K562 (cell line): ENCODE data around the gene EMILIN1. TPM values are rescaled to one million over a fixed set of nuclear protein-coding genes. Genes with fewer than 3 reads are reported as not detected.

Source experiments
- ARID4B ChIP-seq: sonication (generic); formaldehyde crosslinking; IDR thresholded peaks from 2 replicates; pipeline ENCODE4 v1.8.0; 2022; ENCODE audit warnings: mild to moderate bottlenecking, missing genetic modification reagents
- HDAC1 ChIP-seq, 2 experiments: fragments of 450-650 bp; IDR thresholded peaks; 2 replicates each; pipeline ENCODE4 v1.6.1; 2016 to 2017; ENCODE audit warnings: inconsistent platforms in 1 of 2, mild to moderate bottlenecking in 1 of 2, moderate library complexity in 1 of 2
- ID3 ChIP-seq, 2 experiments: fragments of 250-450 bp in 1 of 2; fragments of 450-650 bp in 1 of 2; sonication (Bioruptor Pico) in 1 of 2; IDR thresholded peaks; 2 replicates each; pipeline versions ENCODE4 v1.6.1 to v1.8.0; 2016 to 2021; ENCODE audit warnings: mild to moderate bottlenecking in 2 of 2, moderate library complexity in 2 of 2, missing compliant biosample characterization in 1 of 2, missing genetic modification characterization in 1 of 2
- JUN ChIP-seq, 2 experiments: sonication (generic) in 1 of 2; formaldehyde crosslinking in 1 of 2; IDR thresholded peaks; 2 replicates each; pipeline versions ENCODE4 v1.6.1 to v1.8.0; 2012 to 2022; ENCODE audit warnings: borderline replicate concordance in 2 of 2, mild to moderate bottlenecking in 2 of 2, improper control_type of control experiment in 1 of 2, low read depth in 1 of 2, low read length in 1 of 2, missing genetic modification reagents in 1 of 2
- SAP30 ChIP-seq: fragments of 200-600 bp; sonication (generic); IDR thresholded peaks from 2 replicates; pipeline ENCODE4 v1.6.1; 2012; ENCODE audit warnings: borderline replicate concordance, low read depth, mild to moderate bottlenecking, moderate library complexity, low read length, control low read depth, inconsistent platforms; ENCODE audit not compliant: insufficient read depth, poor library complexity, severe bottlenecking
- TEAD1 ChIP-seq, 2 experiments: fragments of 450-650 bp in 1 of 2; sonication (generic) in 1 of 2; formaldehyde crosslinking; IDR thresholded peaks; 2 replicates each; pipeline versions ENCODE4 v1.4.0 to v1.8.0; 2020 to 2022; ENCODE audit warnings: mild to moderate bottlenecking in 2 of 2, missing genetic modification reagents in 1 of 2
- TEAD4 ChIP-seq, 2 experiments: sonication (generic) in 1 of 2; formaldehyde crosslinking in 1 of 2; IDR thresholded peaks; 2 replicates each; pipeline versions ENCODE4 v1.6.1 to v1.8.0; 2012 to 2022; ENCODE audit warnings: borderline replicate concordance in 1 of 2, inconsistent platforms in 1 of 2, low read length in 1 of 2, mild to moderate bottlenecking in 1 of 2, missing genetic modification reagents in 1 of 2
- ZKSCAN1 ChIP-seq: fragments of 150-350 bp; IDR thresholded peaks from 2 replicates; pipeline ENCODE4 v1.6.1; 2016; ENCODE audit warnings: low read depth, low read length
- ZNF324 ChIP-seq: fragments of 250-450 bp; sonication (Bioruptor Pico); IDR thresholded peaks from 2 replicates; pipeline ENCODE4 v1.4.0; 2020; ENCODE audit warnings: mild to moderate bottlenecking
- ZNF384 ChIP-seq: IDR thresholded peaks from 2 replicates; pipeline ENCODE4 v1.6.1; 2012; ENCODE audit warnings: low read depth, low read length, improper control_type of control experiment
- polyA plus RNA-seq, 8 experiments: library from polyadenylated mRNA; depleted of rRNA in 4 of 8; stranded (reverse) in 5 of 8; unstranded in 3 of 8; fragments of >200 nt; fragmentation: Nextera tagmentation in 2 of 8; fragmentation: Illumina TruSeq in 1 of 8; extraction: Ambion mirVana in 2 of 8; extraction: Trizol in 1 of 8; gene quantifications; 2 replicates each; pipeline versions ENCODE4 v1.2.1 to v1.2.3, GENCODE V29; 2011 to 2014; ENCODE audit warnings: inconsistent platforms in 1 of 8, missing spikeins in 1 of 8
- total RNA-seq, 7 experiments: library from RNA; depleted of rRNA in 6 of 7; stranded (reverse); fragments of >200 nt in 6 of 7; fragmentation: Illumina TruSeq in 2 of 7; extraction: Trizol in 2 of 7; gene quantifications; 2 replicates each; pipeline versions ENCODE4 v1.2.1 to v1.2.3, GENCODE V29; 2011 to 2021; ENCODE audit warnings: low replicate concordance in 1 of 7
- TF ChIP-seq, protein P1 (sequence below), 2 experiments: fragments of 200-800 bp in 1 of 2; sonication (Bioruptor generic) in 1 of 2; sonication (generic) in 1 of 2; formaldehyde crosslinking in 1 of 2; IDR thresholded peaks in 1 of 2; conservative IDR thresholded peaks in 1 of 2; 2 replicates each; pipeline versions ENCODE4 v1.5.0 to v1.6.1; 2016 to 2020; ENCODE audit warnings: missing compliant biosample characterization in 1 of 2, missing genetic modification characterization in 1 of 2, missing genetic modification reagents in 1 of 2

The EMILIN1 gene
- total and polyA plus RNA-seq, 9 of the 15 experiments (the other 6 are each of a cell fraction or from before 2014, with no cell fraction given), result 0.04 to 2.7 (median 0.54) TPM; not detected in 2

DNA sequence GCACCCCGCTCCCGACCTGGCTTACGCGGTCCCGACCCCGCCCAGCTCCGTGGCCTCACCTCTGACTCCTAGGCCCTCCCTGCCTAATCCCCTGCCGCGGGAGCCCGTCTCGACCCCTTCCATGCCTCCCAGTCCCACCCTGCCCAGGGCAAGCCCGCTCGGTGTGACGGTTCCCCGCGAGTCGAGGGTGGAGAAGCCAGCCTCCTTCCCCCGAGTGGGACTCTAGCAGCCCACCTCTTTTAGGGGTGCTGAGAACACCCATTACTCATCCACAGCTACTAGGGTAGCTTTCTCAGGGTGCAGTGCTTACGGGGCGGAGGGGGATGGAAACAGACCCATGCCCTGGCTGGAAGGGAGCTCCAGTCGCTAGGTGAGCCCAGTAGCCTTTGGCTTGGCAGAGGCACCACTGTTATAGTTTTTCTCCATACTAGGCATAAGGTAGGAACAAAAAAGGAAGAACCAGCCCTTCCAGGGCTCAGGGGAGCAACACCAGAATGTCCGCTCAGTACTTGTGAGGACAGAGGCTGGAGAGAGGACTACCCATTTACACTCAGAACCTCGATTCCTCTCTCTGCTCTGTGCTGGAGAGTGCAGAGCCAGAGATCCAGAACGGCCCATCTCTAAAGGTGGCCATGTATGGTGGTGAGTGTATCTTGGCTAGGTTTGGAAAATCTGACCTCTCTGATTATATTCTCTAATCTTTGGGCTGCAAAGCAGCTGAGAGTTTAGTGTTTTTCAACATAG, 26.3 kb upstream of the EMILIN1 start (continued):
- TF ChIP-seq, protein P1, sequence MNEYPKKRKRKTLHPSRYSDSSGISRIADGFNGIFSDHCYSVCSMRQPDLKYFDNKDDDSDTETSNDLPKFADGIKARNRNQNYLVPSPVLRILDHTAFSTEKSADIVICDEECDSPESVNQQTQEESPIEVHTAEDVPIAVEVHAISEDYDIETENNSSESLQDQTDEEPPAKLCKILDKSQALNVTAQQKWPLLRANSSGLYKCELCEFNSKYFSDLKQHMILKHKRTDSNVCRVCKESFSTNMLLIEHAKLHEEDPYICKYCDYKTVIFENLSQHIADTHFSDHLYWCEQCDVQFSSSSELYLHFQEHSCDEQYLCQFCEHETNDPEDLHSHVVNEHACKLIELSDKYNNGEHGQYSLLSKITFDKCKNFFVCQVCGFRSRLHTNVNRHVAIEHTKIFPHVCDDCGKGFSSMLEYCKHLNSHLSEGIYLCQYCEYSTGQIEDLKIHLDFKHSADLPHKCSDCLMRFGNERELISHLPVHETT (CRISPR knock-in tag; conservative IDR thresholded peaks at IDR 0.05 in 1 of 2, IDR thresholded peaks at IDR 0.05 in 1 of 2), result no peak
- TF ChIP-seq ZKSCAN1, result no peak
- TF ChIP-seq ARID4B (CRISPR knock-in tag), result 0 out of 2 replicates have a peak, but pooled peaks have one; percentile 2
- no peak for TF ChIP-seq JUN (IDR thresholded peaks at IDR 0.05; ENCODE audit: borderline replicate concordance, low read depth, low read length)
- no peak for TF ChIP-seq JUN (CRISPR knock-in tag; IDR thresholded peaks at IDR 0.05; ENCODE audit: borderline replicate concordance)
- TF ChIP-seq ID3 (CRISPR knock-in tag; IDR thresholded peaks at IDR 0.05), result no peak
- no peak for TF ChIP-seq ID3 (tag; IDR thresholded peaks at IDR 0.05)
- peak; percentile 27 for TF ChIP-seq SAP30
- no peak for TF ChIP-seq TEAD4 (IDR thresholded peaks at IDR 0.05; ENCODE audit: low read length)
- no peak for TF ChIP-seq TEAD4 (CRISPR knock-in tag; IDR thresholded peaks at IDR 0.05; ENCODE audit: borderline replicate concordance)
- no peak for TF ChIP-seq ZNF324
- peak in 1 of 2 experiments; percentile 45; a peak in 2 of 4 replicates for TF ChIP-seq HDAC1 (IDR thresholded peaks at IDR 0.05)
- TF ChIP-seq TEAD1 (CRISPR knock-in tag; IDR thresholded peaks at IDR 0.05), result 0 out of 4 replicates have a peak, but pooled peaks of 1 of the 2 experiments have one; percentile 27
- TF ChIP-seq ZNF384, result no peak
